HepG2 (cell line): ENCODE results near the gene RHCE. TPM values are rescaled to one million over a fixed set of nuclear protein-coding genes. Genes with fewer than 3 reads are reported as not detected.

Experiments
- ATAC-seq: fragments of 200-7000 bp; cut with Tn5 transposase; 3 replicates; pipeline ENCODE4 v1.9.1; 2020; ENCODE audit warnings: mild to moderate bottlenecking, moderate library complexity
- BruUV-seq: library from RNA; stranded (reverse); fragments of 400-500 nt; replicated peaks from 2 replicates; lab custom pipeline; 2021; lab: Mats Ljungman, UMichigan
- CTCF ChIA-PET: fragments of 300-600 bp; formaldehyde crosslinking; extraction: SDS; loops from one replicate; lab custom pipeline; 2021; ENCODE audit warnings: low total read pairs, inconsistent platforms, low intra/inter-chr PET ratio; lab: Yijun Ruan, JAX
- POLR2A ChIA-PET: fragments of 350-600 bp; sonication (Branson Sonifier 250); formaldehyde crosslinking; loops from one replicate; lab custom pipeline; 2020; ENCODE audit warnings: antibody characterized with exemption, inconsistent platforms; lab: Yijun Ruan, JAX
- DNase-seq: peaks from one replicate; pipeline ENCODE4 v3.0.0-alpha.2; 2015; ENCODE audit warnings: low spot score
- FAIRE-seq: peaks from 3 replicates; lab custom pipeline; 2011; peaks lifted over from hg19 to GRCh38; lab: Jason Lieb, UNC
- H2AFZ ChIP-seq: one replicate; pipeline ENCODE4 v1.6.1; 2011; ENCODE audit warnings: low read length, inconsistent platforms
- H3K27ac ChIP-seq: fragments of 300-600 bp; 3 replicates; pipeline ENCODE4 v1.8.0; 2011; ENCODE audit warnings: mixed run types, mild to moderate bottlenecking, mixed read lengths, low read length, inconsistent platforms; ENCODE audit not compliant: insufficient read depth; ENCODE audit errors: extremely low read length
- H3K27me3 ChIP-seq, 2 experiments: fragments of 200-600 bp in 1 of 2; 2 replicates in 1 of 2; 3 replicates in 1 of 2; pipeline versions ENCODE4 v1.6.0 to v1.8.0; 2011; ENCODE audit warnings: low read length in 2 of 2, mild to moderate bottlenecking in 2 of 2, moderate library complexity in 2 of 2, inconsistent platforms in 1 of 2; ENCODE audit not compliant: insufficient read depth in 2 of 2, control insufficient read depth in 1 of 2
- H3K36me3 ChIP-seq, 2 experiments: fragments of 200-600 bp in 1 of 2; replicated peaks in 1 of 2; 2 replicates in 1 of 2; 3 replicates in 1 of 2; pipeline versions ENCODE4 v1.5.1 to v1.8.0; 2011; ENCODE audit warnings: low read length in 2 of 2, inconsistent platforms in 1 of 2; ENCODE audit not compliant: insufficient read depth in 2 of 2, control insufficient read depth in 1 of 2
- H3K4me1 ChIP-seq: 2 replicates; pipeline ENCODE4 v1.5.1; 2012; ENCODE audit warnings: low read length, inconsistent platforms; ENCODE audit not compliant: insufficient read depth
- H3K4me2 ChIP-seq: 2 replicates; pipeline ENCODE4 v1.6.0; 2011; ENCODE audit warnings: low read depth, low read length, inconsistent platforms
- H3K4me3 ChIP-seq, 3 experiments: fragments of 200-600 bp in 1 of 3; sonication (generic), shearing (Covaris generic) in 1 of 3; replicated peaks in 1 of 3; 2 replicates each; pipeline ENCODE4 v1.5.1; 2011 to 2016; ENCODE audit warnings: low read length in 3 of 3, inconsistent platforms in 2 of 3, low read depth in 2 of 3, mild to moderate bottlenecking in 2 of 3, control low read depth in 1 of 3, mixed read lengths in 1 of 3; ENCODE audit not compliant: insufficient read depth in 1 of 3
- H3K79me2 ChIP-seq: one replicate; pipeline ENCODE4 v1.6.1; 2011; ENCODE audit warnings: low read length, inconsistent platforms; ENCODE audit not compliant: insufficient read depth
- H3K9ac ChIP-seq: 2 replicates; pipeline ENCODE4 v1.6.0; 2011; ENCODE audit warnings: mild to moderate bottlenecking, low read depth, low read length, inconsistent platforms; ENCODE audit not compliant: insufficient read depth
- H3K9me3 ChIP-seq: 2 replicates; pipeline ENCODE4 v1.5.1; 2012; ENCODE audit warnings: mild to moderate bottlenecking, low read length
- H4K20me1 ChIP-seq: 2 replicates; pipeline ENCODE4 v1.6.0; 2011; ENCODE audit warnings: inconsistent platforms, mild to moderate bottlenecking, low read length, moderate library complexity; ENCODE audit not compliant: insufficient read depth
- ISL2 ChIP-seq: sonication (generic); formaldehyde crosslinking; IDR thresholded peaks from 2 replicates; pipeline ENCODE4 v1.5.0; 2020; ENCODE audit warnings: missing genetic modification reagents
- KLF11 ChIP-seq: IDR thresholded peaks from 2 replicates; pipeline ENCODE4 v1.6.1; 2016; ENCODE audit warnings: missing compliant biosample characterization
- MYC ChIP-seq: sonication (generic); formaldehyde crosslinking; IDR thresholded peaks from 2 replicates; pipeline ENCODE4 v1.9.0; 2021; ENCODE audit warnings: missing genetic modification reagents, borderline replicate concordance
- MYNN ChIP-seq: sonication (generic); formaldehyde crosslinking; IDR thresholded peaks from 2 replicates; pipeline ENCODE4 v1.4.0; 2020; ENCODE audit warnings: mild to moderate bottlenecking, low read depth, missing genetic modification reagents
- NFE2L1 ChIP-seq: sonication (generic); formaldehyde crosslinking; IDR thresholded peaks from 2 replicates; pipeline ENCODE4 v1.4.0; 2020; ENCODE audit warnings: missing genetic modification reagents, mild to moderate bottlenecking, borderline replicate concordance
- PHF5A ChIP-seq: IDR thresholded peaks from one replicate; pipeline ENCODE4 v1.6.1; 2018; ENCODE audit warnings: low read depth, missing genetic modification reagents; ENCODE audit not compliant: unreplicated experiment
- ZNF629 ChIP-seq: sonication (generic); formaldehyde crosslinking; conservative IDR thresholded peaks from 2 replicates; pipeline ENCODE4 v1.5.0; 2020; ENCODE audit warnings: missing genetic modification reagents
- WGBS: methylation state at CpG from one replicate; pipeline ENCODE4 v1.1.6; 2017; ENCODE audit warnings: low lambda C conversion rate; 5-methylcytosine and 5-hydroxymethylcytosine counted together
- in situ Hi-C: cut with HindIII; loops from 2 replicates; pipeline ENCODE4 v1.10.0; 2017; ENCODE audit warnings: low pct_unique_long_range_greater_than_20kb; ENCODE audit not compliant: extremely low pct_ligation_motif_present
- intact Hi-C: fragments of 100-400 bp; cut with micrococcal nuclease; formaldehyde crosslinking; loops from one replicate; pipeline ENCODE4 v1.10.0; 2022; ENCODE audit not compliant: unreplicated experiment
- polyA plus RNA-seq, 8 experiments: library from polyadenylated mRNA; depleted of rRNA in 3 of 8; stranded (reverse) in 7 of 8; unstranded in 1 of 8; fragments of >200 nt; fragmentation: Illumina TruSeq in 4 of 8; extraction: Trizol in 4 of 8; gene quantifications; 2 replicates each; pipeline versions ENCODE4 v1.2.1 to v1.2.3, GENCODE V29; 2011 to 2016; ENCODE audit warnings: low read depth in 4 of 8, missing spikeins in 1 of 8, mixed read lengths in 1 of 8; ENCODE audit not compliant: insufficient read depth in 1 of 8
- total RNA-seq, 5 experiments: library from RNA; depleted of rRNA; stranded (reverse); fragments of >200 nt; fragmentation: Illumina TruSeq; extraction: Trizol; gene quantifications; 2 replicates each; pipeline ENCODE4 v1.2.3, GENCODE V29; 2016; ENCODE audit warnings: low read depth in 1 of 5
- TF ChIP-seq, protein P1 (sequence below): sonication (generic); formaldehyde crosslinking; IDR thresholded peaks from 2 replicates; pipeline ENCODE4 v1.8.1; 2023; ENCODE audit warnings: mild to moderate bottlenecking, missing genetic modification reagents, borderline replicate concordance
- TF ChIP-seq, protein P2 (sequence below): sonication (generic); formaldehyde crosslinking; IDR thresholded peaks from 2 replicates; pipeline ENCODE4 v1.9.0; 2021; ENCODE audit warnings: missing genetic modification reagents, mild to moderate bottlenecking, borderline replicate concordance
- TF ChIP-seq, protein P3 (sequence below): sonication (generic); formaldehyde crosslinking; IDR thresholded peaks from 2 replicates; pipeline ENCODE4 v1.4.0; 2020; ENCODE audit warnings: mild to moderate bottlenecking, low read depth, missing genetic modification reagents
- TF ChIP-seq, protein P4 (sequence below): sonication (generic); formaldehyde crosslinking; IDR thresholded peaks from 2 replicates; pipeline ENCODE4 v1.4.0; 2020; ENCODE audit warnings: low read depth, mild to moderate bottlenecking, missing genetic modification reagents

The RHCE gene
- total and polyA plus RNA-seq, 2 of the 13 experiments (the other 11 are each of a cell fraction or from before 2014, with no cell fraction given) = 0.30 TPM; not detected in 1

DNA sequence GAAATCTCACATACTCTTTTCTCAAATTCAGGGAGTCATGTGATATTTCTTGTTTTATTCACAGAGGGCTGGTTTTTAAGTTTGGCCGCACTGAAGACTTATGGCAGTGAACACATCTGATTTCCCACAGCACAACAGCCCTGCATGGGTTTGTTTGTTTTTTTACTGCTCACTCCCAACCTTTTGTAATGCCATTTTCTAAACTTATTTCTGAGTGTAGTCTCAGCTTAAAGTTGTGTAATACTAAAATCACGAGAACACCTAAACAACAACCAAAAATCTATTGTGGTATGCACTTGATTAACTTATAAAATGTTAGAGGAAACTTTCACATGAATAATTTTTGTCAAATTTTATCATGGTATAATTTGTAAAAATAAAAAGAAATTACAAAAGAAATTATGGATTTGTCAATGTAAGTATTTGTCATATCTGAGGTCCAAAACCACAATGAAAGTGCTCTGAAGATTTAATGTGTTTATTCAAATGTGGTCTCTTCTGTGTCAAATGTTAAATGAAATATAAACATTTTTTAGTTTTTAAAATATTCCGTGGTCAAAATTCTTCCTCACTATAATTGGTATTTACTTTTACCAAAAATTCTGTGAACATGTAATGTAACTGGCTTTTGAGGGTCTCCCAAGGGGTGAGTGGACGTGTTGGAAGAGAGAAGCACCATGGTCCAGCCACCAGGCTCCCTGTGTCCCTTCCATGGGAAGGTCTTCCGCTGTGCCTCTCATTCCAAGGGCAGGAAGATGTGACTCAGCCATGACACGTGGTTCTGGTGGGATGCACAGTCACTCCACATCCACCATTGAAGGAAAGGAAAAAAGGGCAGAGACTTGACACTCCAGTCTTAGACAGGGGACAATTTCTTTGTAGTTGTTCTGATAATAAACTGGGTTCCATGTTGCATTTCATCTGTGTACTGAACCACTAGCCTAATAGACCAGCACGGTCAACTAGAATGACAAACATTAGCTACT is 59.7 kb downstream of the RHCE start:
- no peak for TF ChIP-seq KLF11 (CRISPR knock-in tag)
- no peak for TF ChIP-seq NFE2L1
- no peak for TF ChIP-seq MYNN
- TF ChIP-seq, protein P1, sequence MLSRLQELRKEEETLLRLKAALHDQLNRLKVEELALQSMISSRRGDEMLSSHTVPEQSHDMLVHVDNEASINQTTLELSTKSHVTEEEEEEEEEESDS (CRISPR knock-in tag) = no peak
- TF ChIP-seq, protein P2, sequence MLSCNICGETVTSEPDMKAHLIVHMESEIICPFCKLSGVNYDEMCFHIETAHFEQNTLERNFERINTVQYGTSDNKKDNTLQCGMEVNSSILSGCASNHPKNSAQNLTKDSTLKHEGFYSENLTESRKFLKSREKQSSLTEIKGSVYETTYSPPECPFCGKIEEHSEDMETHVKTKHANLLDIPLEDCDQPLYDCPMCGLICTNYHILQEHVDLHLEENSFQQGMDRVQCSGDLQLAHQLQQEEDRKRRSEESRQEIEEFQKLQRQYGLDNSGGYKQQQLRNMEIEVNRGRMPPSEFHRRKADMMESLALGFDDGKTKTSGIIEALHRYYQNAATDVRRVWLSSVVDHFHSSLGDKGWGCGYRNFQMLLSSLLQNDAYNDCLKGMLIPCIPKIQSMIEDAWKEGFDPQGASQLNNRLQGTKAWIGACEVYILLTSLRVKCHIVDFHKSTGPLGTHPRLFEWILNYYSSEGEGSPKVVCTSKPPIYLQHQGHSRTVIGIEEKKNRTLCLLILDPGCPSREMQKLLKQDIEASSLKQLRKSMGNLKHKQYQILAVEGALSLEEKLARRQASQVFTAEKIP (CRISPR knock-in tag) = no peak
- TF ChIP-seq, protein P3, sequence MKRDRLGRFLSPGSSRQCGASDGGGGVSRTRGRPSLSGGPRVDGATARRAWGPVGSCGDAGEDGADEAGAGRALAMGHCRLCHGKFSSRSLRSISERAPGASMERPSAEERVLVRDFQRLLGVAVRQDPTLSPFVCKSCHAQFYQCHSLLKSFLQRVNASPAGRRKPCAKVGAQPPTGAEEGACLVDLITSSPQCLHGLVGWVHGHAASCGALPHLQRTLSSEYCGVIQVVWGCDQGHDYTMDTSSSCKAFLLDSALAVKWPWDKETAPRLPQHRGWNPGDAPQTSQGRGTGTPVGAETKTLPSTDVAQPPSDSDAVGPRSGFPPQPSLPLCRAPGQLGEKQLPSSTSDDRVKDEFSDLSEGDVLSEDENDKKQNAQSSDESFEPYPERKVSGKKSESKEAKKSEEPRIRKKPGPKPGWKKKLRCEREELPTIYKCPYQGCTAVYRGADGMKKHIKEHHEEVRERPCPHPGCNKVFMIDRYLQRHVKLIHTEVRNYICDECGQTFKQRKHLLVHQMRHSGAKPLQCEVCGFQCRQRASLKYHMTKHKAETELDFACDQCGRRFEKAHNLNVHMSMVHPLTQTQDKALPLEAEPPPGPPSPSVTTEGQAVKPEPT (CRISPR knock-in tag) = no peak
- TF ChIP-seq, protein P4, sequence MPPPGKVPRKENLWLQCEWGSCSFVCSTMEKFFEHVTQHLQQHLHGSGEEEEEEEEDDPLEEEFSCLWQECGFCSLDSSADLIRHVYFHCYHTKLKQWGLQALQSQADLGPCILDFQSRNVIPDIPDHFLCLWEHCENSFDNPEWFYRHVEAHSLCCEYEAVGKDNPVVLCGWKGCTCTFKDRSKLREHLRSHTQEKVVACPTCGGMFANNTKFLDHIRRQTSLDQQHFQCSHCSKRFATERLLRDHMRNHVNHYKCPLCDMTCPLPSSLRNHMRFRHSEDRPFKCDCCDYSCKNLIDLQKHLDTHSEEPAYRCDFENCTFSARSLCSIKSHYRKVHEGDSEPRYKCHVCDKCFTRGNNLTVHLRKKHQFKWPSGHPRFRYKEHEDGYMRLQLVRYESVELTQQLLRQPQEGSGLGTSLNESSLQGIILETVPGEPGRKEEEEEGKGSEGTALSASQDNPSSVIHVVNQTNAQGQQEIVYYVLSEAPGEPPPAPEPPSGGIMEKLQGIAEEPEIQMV (CRISPR knock-in tag) = no peak
- no peak for TF ChIP-seq ISL2 (CRISPR knock-in tag)
- no peak for TF ChIP-seq ZNF629 (CRISPR knock-in tag)
- no peak for TF ChIP-seq MYC (CRISPR knock-in tag)
- TF ChIP-seq PHF5A (CRISPR knock-in tag) = no peak
- Histone ChIP-seq H3K4me1 (no peaks in the 10 kb centered on the region), H3K4me3 (no peak overlapping the region), H3K36me3 (peaks cover 9 to 31% of the 10 kb centered on the region in 2 experiments; a peak in 4 of 5 replicates), H3K79me2 (no peaks in the 10 kb centered on the region), H3K9me3 (no peaks in the 10 kb centered on the region), H3K4me2 (no peak overlapping the region), H2AFZ (no peak overlapping the region), H4K20me1 (no peaks in the 10 kb centered on the region), H3K27ac (no peak overlapping the region), H3K9ac (no peak overlapping the region), H3K27me3 (no peaks in the 10 kb centered on the region)
- ATAC-seq (no peak), FAIRE-seq (no peak), DNase-seq (no peak)
- WGBS = 98% methylated on average over 7 of the region's 7 CpGs
- TSS peak; percentile 55 for BruUV-seq
- in situ Hi-C loops (no loop called here), intact Hi-C loops (no loop called here)
- ChIA-PET POLR2A (no interaction called here), CTCF (no interaction called here)
